Measurements from ENCODE around the gene PNPLA2.

PNPLA2 gene

GRCh38 chr11:818396-819128, at the start of gene PNPLA2:
PNPLA2 (plus strand) TSS chr11:818914; CDS start chr11:819719, 805 bp downstream.
- in situ Hi-C loops (cut with HindIII; ENCODE audit: low pct_ligation_motif_present, low pct_unique_long_range_greater_than_20kb, low sequenced_read_pairs): no loop called here
- DNase-seq: peak; percentile 85

- DNase-seq: no peak
- in situ Hi-C loops (cut with HindIII; ENCODE audit: low pct_ligation_motif_present, low pct_unique_long_range_greater_than_20kb, low sequenced_read_pairs): no loop called here
Observed at GRCh38 chr11:769887-770641, 48.6 kb upstream of the PNPLA2 start.

GRCh38 chr11:770642-771616, 47.8 kb upstream of the PNPLA2 start:
- no peak for DNase-seq
- in situ Hi-C loops (cut with HindIII; ENCODE audit: low pct_ligation_motif_present, low pct_unique_long_range_greater_than_20kb, low sequenced_read_pairs): no loop called here

- DNase-seq: no peak
- in situ Hi-C loops (cut with HindIII; ENCODE audit: low pct_ligation_motif_present, low pct_unique_long_range_greater_than_20kb, low sequenced_read_pairs): no loop called here
Observed at GRCh38 chr11:771617-772204, 47.0 kb upstream of the PNPLA2 start.

- DNase-seq: no peak
- in situ Hi-C loops (cut with HindIII; ENCODE audit: low pct_ligation_motif_present, low pct_unique_long_range_greater_than_20kb, low sequenced_read_pairs): no loop called here
Observed at GRCh38 chr11:772429-773390, 46.0 kb upstream of the PNPLA2 start.

- in situ Hi-C loops (cut with HindIII; ENCODE audit: low pct_ligation_motif_present, low pct_unique_long_range_greater_than_20kb, low sequenced_read_pairs): no loop called here
- no peak for DNase-seq
Observed at GRCh38 chr11:773425-773824, 45.3 kb upstream of the PNPLA2 start.

GRCh38 chr11:773830-774229, 44.9 kb upstream of the PNPLA2 start:
- no peak for DNase-seq
- in situ Hi-C loops (cut with HindIII; ENCODE audit: low pct_ligation_motif_present, low pct_unique_long_range_greater_than_20kb, low sequenced_read_pairs): no loop called here

- DNase-seq: no peak
- in situ Hi-C loops (cut with HindIII; ENCODE audit: low pct_ligation_motif_present, low pct_unique_long_range_greater_than_20kb, low sequenced_read_pairs): no loop called here
Observed at GRCh38 chr11:774873-775592, 43.7 kb upstream of the PNPLA2 start.

- no peak for DNase-seq
- in situ Hi-C loops (cut with HindIII; ENCODE audit: low pct_ligation_motif_present, low pct_unique_long_range_greater_than_20kb, low sequenced_read_pairs): no loop called here
Observed at GRCh38 chr11:776263-776560, 42.5 kb upstream of the PNPLA2 start.

GRCh38 chr11:776561-777287, 42.0 kb upstream of the PNPLA2 start:
- peak; percentile 39 for DNase-seq
- in situ Hi-C loops (cut with HindIII; ENCODE audit: low pct_ligation_motif_present, low pct_unique_long_range_greater_than_20kb, low sequenced_read_pairs): no loop called here

- DNase-seq: peak; percentile 86
- in situ Hi-C loops (cut with HindIII; ENCODE audit: low pct_ligation_motif_present, low pct_unique_long_range_greater_than_20kb, low sequenced_read_pairs): no loop called here
Observed at GRCh38 chr11:777288-778255, 41.1 kb upstream of the PNPLA2 start, which contains the start of gene GATD1. GATD1 (minus strand) TSS chr11:777487; CDS start chr11:777462, 25 bp downstream.

- in situ Hi-C loops (cut with HindIII; ENCODE audit: low pct_ligation_motif_present, low pct_unique_long_range_greater_than_20kb, low sequenced_read_pairs): no loop called here
- DNase-seq: no peak
Observed at GRCh38 chr11:778976-779954, 39.4 kb upstream of the PNPLA2 start.

GRCh38 chr11:779955-780532, 38.7 kb upstream of the PNPLA2 start:
- in situ Hi-C loops (cut with HindIII; ENCODE audit: low pct_ligation_motif_present, low pct_unique_long_range_greater_than_20kb, low sequenced_read_pairs): no loop called here
- DNase-seq: no peak

Measured in ACHN (cell line).